ENCODE data around the gene EXOC3L2.

- TF ChIP-seq MYC (IDR thresholded peaks at IDR 0.05; ENCODE audit: low read depth, low read length) (no peak), POLR2A (IDR thresholded peaks at IDR 0.05; ENCODE audit: low read depth, low read length) (no peak), EZH2 (IDR thresholded peaks at IDR 0.05; ENCODE audit: borderline replicate concordance, low read depth, low read length, severe bottlenecking) (no peak), FOS (IDR thresholded peaks at IDR 0.05; ENCODE audit: borderline replicate concordance, insufficient read depth, low read length) (no peak), MAX (IDR thresholded peaks at IDR 0.05; ENCODE audit: insufficient read depth, insufficient read length) (no peak), GATA2 (IDR thresholded peaks at IDR 0.05; ENCODE audit: insufficient read depth, insufficient read length, low read depth, low read length) (no peak), POLR2AphosphoS5 (IDR thresholded peaks at IDR 0.05; ENCODE audit: insufficient read depth, low read depth, low read length) (no peak)
- TF ChIP-seq, protein P1, sequence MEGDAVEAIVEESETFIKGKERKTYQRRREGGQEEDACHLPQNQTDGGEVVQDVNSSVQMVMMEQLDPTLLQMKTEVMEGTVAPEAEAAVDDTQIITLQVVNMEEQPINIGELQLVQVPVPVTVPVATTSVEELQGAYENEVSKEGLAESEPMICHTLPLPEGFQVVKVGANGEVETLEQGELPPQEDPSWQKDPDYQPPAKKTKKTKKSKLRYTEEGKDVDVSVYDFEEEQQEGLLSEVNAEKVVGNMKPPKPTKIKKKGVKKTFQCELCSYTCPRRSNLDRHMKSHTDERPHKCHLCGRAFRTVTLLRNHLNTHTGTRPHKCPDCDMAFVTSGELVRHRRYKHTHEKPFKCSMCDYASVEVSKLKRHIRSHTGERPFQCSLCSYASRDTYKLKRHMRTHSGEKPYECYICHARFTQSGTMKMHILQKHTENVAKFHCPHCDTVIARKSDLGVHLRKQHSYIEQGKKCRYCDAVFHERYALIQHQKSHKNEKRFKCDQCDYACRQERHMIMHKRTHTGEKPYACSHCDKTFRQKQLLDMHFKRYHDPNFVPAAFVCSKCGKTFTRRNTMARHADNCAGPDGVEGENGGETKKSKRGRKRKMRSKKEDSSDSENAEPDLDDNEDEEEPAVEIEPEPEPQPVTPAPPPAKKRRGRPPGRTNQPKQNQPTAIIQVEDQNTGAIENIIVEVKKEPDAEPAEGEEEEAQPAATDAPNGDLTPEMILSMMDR (IDR thresholded peaks at IDR 0.05; ENCODE audit: extremely low read depth in 1 of 2, insufficient read depth in 1 of 2, low read depth in 1 of 2, low read length in 2 of 2), result no peak
These were observed 35.3 kb upstream of the EXOC3L2 start for GRCh38 chr19:45280471-45280961.
